Lung microvascular endothelial cell (primary cell): Measurements from ENCODE around the gene LPIN2. TPM values are rescaled to one million over a fixed set of nuclear protein-coding genes. Genes with fewer than 3 reads are reported as not detected.

Experiments used
- DNase-seq, 2 donors: peaks; one replicate each; pipeline versions ENCODE4 v3.0.0 to v3.0.0-alpha.2; 2010; ENCODE audit warnings: low read depth in 2 of 2
- total RNA-seq: library from RNA; depleted of rRNA; stranded (reverse); fragments of >200 nt; gene quantifications from 2 replicates; pipeline ENCODE4 v1.2.1, GENCODE V29; 2014

LPIN2 gene
- total RNA-seq, 1 donor from 2014 or later, result 34.3 TPM

DNA sequence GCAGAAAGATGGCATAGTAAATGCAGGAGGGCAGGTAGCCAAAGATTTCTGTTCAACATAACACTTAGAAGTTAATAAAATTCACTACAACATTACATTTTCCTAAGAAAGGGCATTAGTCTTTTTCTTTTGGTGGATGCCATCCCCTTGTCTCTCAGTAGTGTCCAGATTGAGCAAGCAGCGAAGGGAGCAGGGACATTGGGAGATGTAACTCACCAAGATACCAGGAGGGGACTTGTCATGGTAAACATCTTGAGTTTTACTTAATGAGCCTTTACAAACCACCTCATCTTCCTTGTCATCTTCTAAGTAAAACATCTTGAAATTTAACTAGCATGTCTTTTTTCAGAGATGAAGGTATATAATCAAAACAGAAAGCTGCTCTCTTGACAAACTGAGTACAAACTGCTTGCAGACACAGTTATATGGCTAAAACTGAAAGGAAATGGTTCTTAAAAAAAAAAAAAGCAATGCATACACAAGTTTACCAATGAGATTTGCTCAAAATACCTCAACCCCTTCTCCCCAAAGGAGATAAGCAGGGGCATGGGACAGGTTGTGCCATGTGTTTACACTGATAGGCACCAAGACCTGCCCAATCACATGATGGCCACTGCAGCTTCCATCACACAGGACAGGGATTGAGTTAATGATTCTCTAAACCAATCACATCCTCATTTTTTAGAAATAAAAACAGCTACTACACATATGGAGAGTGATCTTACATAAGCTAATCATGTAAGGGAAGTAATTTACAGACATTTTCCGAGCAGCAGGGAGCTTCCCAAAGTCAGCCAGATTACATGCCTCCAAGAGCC lies 30.3 kb downstream of the LPIN2 start:
- no peak for DNase-seq

DNA sequence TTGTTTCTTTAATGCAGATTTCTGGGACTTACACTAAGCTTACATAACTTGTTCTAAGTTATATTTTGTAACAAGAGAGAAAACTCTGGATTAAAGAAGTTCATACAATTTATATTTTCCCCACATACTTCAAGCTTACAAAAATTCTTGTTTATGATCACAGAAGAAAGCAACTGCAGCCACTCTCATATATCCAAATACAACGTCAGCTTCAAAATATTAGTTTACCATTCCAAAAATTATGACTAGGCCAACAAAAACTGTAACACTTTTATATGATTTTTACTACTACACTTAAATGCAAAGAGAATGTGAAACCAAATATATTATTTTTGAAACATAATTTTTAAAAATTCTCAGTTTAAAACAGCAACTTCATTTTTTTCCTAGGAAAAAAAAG lies 30.9 kb downstream of the LPIN2 start:
- no peak for DNase-seq

DNA sequence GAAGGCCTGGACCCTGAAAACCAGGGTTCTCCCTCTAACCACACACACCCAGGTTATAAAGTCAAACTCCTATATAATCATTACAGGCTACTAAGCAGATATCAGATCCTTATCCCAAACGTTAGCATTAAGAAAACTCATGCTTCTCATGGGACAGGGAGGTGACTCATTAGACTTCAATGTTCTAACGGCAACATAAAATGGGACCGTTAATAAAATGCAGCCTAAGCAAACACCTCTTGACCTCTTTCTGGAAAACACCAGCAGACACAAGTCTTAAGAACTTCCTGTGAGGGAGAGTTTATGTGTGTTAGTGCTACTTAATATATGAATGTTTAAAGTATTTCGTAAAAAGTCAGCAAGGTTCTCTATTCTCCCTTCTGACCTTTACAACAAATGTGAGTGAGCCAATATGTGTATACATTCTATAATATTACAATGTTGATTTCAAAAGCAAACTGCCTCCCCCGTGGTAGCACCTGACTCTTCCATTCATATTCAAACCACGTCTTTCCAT lies 31.7 kb downstream of the LPIN2 start:
- DNase-seq, result peak in 1 of 2 donors; percentile 97

DNA sequence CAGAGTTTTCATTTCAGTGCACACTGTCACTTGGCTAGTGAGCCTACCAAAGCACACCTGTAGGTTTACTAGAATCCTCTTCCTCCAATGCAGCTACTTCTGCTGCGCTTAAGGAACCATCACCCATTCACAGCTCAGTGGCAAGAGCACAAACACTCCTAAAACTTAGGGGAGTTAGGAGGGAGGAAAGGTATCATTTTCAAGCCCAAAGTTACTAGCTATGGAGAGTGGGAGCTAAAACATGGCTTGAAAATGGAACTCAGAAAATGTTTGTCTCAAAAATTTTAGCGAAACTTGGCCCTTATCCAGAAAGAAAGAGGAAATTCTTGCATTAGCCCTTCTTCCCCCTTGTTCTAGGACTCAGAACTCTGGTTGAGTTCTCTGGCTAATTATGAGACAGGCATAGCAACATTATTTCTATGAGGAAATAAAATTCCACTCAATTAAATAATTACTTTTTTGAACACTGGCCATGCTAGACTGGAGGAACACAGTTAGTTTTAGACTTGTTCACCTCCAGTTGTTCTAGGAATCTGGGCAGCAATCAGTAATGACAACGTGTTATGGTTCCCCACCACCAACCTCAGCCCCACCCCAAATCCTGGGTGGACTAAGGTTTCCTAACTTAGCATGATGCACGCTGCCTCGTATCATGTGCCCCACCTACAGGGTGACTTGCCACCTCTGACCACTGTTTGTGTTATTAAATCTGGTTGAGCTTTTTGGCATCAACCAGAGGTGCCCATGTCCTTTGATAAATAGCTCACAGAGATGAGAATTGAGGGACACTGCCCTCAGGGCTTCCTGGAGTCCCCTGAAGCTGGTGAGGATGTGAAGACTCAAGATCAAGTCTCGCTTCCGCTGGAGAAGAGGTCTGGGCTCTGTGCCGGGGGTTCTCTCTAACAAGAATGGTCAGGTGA lies 32.8 kb downstream of the LPIN2 start:
- DNase-seq, result peak in 1 of 2 donors; percentile 47

DNA sequence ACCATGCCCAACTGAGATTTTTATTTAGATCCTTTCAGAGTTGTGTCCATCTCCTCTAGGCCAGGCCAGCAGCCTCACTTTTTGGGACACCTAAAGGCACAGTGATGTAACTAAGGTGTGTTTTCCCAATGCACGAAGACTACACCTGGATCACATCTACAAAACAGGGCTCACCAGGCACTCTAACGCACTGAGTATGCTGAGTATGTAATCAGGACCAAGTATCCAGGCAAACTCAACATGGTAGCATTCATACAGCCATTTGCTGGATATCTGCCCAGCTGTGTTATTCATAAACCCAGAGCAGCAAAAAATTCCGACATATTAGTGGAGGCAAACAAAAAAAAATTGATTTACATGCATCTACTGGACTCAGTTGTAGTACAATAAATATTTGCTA lies 33.8 kb downstream of the LPIN2 start:
- DNase-seq, result peak; percentile 49 to 50

DNA sequence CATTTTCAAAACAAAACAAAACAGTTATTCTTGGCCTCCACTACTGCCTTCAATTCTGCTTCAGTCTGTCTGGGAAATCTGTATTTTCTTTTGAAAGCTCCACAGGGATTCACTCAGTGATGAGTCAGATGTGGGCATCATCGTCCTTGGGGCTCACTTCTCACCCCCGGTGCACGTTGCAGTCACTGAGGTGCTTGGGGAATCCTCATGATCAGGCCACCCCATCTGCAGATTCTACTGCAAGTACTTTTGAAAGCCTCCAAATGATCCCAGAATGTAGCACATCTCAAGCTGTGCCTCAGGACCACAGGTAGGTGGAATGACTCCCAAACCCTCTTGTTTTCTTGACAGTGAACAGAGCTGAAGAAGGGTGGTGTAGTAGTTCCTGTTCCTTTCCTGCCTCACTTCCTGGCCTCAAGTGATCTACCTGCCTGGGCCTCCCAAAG lies 34.3 kb downstream of the LPIN2 start:
- peak in 1 of 2 donors; percentile 82 for DNase-seq

DNA sequence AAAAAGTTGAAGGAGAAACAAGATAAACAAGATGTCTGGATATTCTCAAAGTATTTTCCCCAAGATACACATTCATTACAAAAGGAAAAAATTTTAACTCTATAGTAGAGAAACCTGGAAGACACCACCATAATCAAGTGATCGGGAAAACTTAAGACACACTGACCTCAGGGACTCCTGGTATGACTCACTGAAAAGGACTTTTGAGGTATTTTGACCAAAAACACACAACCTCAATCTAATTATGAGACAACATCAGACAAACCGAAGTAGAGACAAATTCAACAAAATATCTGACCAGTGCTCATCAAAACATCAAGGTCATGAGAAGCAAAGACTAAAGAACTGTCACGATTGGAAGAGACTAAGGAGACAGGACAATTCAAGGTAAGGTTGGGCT lies 34.7 kb downstream of the LPIN2 start:
- peak in 1 of 2 donors; percentile 39 for DNase-seq

DNA sequence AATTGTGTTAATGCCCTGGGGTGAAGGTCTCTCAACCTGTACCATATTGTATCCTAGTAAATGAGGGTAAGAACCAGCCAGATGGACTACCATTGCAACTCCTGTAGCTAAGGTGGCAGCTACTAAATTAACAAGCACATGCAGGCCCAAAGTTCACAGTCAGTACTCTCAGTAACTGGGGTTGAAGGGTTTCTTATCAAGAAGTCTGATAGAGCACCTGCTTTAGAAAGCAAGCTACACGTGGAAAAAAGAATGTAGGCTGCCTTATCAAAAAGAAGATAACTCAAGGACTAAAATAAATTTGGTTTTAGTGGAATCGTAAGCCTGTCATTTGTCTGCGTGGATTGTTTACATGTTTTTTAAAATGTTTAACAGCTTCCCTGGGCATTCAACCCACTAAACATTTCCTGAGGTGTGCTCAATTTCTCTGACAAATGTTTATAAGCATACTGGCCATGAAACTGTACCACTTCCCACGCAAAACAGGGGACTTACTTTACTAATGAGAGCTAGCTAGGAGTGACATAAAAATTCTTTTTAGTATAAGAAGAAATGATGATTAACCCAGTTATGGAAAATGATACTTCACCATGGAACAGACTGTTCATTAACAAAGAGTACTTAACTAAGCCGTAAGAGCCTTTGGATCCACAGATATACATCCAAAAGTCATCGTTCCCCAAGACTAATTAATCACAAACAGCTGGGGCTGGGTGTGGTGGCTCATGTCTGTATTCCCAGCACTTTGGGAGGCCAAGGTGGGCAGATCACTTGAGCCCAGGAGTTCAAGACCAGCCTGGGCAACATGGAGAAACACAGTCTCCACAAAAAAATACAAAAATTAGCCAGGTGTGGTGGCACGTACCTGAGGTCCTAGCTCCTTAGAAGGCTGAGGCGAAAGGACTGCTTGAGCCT lies 36.5 kb downstream of the LPIN2 start:
- DNase-seq, result no peak

DNA sequence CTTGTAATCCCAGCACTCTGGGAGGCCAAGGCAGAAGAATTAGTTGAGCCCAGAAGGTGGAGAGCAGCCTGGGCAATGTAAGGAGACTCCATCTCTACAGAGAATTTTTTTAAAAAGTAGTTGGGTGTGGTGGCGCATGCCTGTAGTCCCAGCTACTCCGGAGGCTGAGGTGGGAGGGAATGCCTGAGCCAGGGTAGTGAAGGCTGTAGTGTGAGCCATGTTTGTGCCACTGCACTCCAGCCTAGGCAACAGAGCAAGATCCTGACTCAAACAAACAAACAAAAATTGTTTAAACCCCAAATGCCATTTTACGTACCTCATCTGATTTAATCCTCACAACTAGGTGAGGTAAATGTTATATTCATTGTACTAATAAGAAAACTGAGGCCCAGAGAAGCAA lies 38.2 kb downstream of the LPIN2 start:
- DNase-seq, result no peak

DNA sequence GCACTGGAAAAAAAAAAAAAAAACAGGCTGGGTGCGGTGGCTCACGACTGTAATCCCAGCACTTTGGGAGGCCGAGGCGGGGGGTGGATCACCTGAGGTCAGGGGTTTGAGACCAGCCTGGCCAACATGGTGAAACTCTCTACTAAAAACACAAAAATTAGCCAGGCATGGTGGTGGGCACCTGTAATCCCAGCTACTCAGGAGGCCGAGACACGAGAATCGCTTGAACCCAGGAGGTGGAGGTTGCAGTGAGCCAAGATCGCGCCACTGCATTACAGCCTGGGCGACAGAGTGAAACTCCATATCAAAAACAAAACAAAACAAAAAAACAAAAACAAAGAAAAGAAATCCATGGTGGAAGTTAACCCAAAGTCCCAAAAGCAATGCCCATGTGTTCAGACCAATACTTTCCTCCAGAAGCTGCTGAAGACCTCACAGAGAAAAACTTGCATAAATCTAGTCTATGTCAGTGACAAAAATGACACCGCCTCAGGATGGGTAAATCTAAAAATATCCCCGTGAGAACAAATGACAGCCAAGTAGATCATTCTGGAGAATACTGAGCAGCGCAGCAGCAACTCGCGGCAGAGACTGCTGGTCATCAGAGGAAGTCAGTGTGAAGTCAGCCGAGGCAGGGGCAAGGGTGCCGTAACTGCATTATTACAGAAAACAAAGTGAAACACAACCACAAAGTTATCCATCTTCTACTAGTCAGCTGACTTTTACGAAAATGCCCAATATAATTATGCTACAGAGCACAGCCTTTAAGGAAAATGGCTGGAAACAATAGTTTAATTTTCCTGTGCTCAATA lies 41.0 kb downstream of the LPIN2 start:
- DNase-seq, result peak; percentile 40 to 63

DNA sequence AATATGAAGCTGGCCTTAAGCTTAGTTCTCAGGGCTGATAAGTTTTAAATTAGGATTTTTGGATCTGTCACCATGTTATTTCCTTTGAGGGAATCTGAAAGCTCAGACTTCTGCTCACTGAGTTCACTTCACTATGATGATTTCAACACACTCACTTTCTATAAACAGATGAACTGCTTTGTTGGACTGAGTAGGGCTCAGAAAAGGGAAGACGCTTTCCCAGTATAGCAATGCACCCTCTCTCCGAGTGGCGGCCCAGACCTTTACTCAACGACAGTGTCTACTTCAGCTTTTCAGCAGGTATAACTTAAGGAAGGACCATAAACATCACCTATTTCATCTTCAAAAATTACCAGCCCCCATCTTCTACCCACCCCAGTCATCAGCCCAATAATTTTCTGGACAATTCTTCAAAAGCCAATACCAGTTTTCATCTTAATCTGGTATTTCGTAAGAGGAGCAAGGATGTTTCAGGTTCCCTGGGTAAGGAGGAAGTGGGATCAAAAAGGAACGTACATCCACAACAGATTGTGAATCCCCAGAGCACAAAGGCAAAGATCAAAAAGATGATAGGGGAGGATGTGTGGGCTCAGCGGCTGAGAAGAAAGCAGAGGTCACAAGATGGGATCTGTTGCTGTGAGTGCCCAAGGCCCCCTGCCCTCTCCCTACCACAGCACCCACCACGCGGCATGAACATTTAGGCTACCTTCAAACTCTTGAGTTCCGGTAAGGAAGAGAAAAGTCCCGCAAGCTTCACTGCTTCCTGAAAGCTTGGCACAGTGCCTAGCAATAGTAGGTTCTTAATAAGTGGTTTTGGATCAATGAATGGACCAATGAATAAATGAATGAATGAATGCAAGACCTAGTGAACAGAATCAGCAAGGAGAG lies 41.9 kb downstream of the LPIN2 start:
- DNase-seq, result no peak

DNA sequence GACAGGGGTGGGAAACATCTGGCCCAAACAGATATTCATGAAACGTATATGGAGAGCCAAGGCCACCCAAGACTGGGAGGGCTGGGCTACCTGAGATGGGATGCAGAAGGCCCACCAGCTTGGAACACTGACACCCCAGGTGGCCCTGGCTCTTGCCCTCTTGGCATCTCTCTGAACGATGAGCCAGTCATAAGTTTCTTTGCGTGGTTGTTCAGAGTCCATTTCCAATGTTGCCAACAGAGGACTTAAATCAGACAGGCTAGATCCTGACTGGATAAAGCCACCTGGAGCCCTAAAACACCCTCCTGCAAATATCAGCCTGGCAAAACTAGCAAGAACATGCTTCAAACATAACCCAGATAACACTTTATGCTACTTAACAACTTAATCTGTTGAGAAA lies 42.6 kb downstream of the LPIN2 start:
- no peak for DNase-seq

DNA sequence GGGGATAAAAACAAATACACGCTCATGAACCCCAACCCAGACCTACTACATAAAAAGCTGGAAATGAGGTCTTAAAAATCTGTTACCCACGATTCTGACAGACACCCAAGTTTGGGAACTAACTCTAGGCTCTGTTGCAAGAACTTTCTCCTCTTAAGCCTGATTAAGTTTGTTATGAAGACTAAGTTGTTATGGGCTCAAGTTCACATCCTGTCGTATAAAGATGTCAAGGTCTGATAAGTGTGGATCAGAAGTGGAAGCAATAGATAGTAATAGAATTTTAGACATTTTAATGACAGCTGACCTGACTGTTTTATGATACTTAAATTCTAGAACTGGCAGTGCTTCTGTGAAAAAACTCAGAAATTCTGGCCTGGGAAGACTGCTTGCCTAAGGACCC lies 43.2 kb downstream of the LPIN2 start:
- no peak for DNase-seq

DNA sequence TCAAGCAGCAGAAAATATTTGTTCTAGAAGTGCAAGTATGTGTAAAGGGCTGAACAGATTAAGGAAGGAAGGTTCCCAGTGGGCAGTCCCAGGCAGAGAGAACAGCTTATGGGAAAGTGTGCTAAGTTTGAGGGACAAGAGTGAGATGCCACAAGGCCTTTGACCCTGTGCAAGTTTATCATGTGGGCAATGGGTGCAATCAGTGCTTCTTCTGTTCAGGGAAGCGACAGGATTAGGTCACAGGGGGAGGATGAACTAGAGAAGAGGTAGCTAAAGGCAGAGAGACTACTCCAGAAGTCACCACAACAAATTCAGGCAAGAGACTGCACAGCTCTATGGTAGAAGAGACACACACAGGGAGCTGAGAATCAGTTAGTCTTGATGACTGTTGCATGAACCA lies 44.3 kb downstream of the LPIN2 start:
- DNase-seq, result no peak

DNA sequence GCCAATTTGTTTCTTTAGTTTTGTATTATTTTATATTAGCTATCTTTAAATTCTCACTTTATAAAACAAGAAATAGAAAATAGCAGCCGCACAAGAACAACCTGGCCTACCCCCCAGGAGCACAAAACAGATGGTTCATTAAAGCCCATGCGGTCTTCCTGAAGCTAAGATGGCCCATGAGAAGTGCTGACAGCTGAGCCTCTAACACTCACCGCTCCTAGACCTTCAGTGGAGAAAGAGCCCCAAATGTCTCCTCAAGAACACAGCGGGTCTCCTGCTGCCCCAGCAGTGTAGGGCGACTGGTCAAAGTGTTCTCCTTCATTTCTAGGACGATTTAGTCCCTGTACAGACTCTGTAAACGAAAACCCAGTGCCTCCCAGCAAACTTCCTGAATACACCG lies 45.1 kb downstream of the LPIN2 start:
- DNase-seq, result no peak

DNA sequence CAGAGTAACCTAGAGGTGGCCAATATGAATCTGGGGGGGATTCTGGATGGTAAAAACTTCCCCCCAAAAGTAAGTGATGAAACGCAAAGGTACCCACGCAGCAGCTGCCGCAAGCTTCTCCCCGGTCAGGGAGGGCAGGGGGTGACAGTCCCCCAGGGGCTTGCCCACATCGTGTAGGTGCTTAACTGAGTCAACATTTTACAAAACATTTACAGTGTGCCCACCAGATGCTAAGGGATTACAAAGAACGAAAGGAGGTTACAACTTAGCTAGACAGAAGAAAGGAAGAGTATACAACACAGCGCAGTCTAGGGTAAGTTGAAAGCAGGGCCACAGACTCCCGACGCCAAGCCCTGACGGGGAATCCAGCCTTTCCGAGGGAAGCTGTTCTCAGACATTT lies 45.6 kb downstream of the LPIN2 start:
- DNase-seq, result no peak

DNA sequence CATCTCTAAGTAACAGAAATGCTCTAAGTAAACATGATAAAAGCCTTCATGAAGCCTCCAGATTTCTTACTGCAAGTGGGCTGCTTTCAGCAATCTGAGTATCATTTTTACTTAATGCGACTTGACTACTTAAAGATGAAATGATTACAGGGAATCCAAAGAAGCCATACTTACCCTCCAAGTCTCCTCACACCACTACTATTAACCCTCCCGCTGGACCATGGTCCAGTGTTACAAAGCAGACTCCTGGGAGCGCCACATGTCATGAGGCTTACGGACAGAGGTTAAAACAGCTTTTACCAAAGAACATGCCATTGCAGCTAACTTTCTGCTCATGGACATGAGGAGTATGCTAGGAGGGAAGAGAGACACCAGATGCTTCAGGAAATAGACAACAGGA lies 46.4 kb downstream of the LPIN2 start:
- no peak for DNase-seq

DNA sequence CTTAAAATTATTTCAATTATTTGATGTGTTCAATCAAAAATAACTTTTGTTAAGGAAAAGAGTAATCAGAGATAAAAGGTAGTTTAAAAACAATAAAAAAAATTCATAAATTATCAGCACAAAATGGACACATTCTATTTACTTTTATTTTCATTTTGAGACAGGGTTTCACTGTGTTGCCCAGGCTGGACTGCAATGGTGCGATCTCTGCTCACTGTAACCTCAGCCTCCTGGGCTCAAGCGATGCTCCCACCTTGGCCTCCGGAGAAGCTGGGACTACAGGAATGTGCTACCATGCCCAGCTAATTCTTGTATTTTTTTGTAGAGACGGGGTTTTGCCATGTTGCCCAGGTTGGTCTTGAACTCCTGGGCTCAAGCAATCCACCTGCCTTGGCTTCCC lies 47.1 kb downstream of the LPIN2 start:
- no peak for DNase-seq

DNA sequence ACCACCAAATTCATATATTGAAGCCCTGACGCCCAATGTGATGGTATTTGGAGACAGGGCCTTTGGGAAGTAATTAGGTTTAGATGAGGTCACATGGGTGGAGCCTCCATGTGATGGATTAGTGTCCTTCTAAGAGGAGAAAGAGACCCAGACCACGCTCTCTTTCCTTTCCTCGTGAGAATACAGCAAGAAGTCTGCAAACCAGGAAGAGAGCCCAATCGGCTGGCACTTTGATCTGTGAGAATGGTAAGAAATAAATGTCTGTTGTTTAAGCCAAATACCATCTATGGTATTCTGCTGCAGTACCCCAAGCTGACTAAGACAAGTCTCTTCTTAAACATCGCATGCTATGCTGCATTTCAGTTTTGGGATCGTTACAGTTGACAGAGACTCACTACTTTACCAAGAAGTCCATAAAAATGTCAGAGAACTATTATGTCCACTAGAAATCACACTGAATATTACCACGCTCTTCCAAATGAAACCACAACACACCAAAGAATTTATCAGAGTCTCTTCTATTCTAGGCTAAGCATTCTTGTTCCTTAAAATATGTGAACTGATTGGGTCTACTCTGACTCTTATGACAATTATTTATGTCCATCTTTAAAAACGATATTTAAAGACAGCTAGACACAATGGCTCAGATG lies 48.5 kb downstream of the LPIN2 start:
- no peak for DNase-seq
